ENCODE measurements around the gene ECD.

Gene ECD

GRCh38 chr10:73084209-73084608 lies 83.6 kb downstream of the ECD start:
- DNase-seq (ENCODE audit: low read depth, low spot score): no peak
- no peak for TF ChIP-seq CTCF (IDR thresholded peaks at IDR 0.05; ENCODE audit: low read depth, low read length)
- no peak overlapping the region for H3K4me3 ChIP-seq (ENCODE audit: low read depth, low read length)
- in situ Hi-C loops (cut with HindIII; ENCODE audit: low sequenced_read_pairs): no loop called here

Data from astrocyte of the spinal cord (primary cell).